ENCODE results near the gene COL5A1.

GRCh38 chr9:134828892-134829291 is 187.3 kb downstream of the COL5A1 start:
- TF ChIP-seq ZNF274 (IDR thresholded peaks at IDR 0.05; ENCODE audit: low read depth, low read length) = no peak
- TF ChIP-seq YY1 (IDR thresholded peaks at IDR 0.05; ENCODE audit: insufficient read depth, insufficient read length) = no peak
- no peak for TF ChIP-seq SUZ12 (IDR thresholded peaks at IDR 0.05; ENCODE audit: extremely low read depth, insufficient read depth, insufficient read length)
